Small intestine (tissue), 7 donors: ENCODE results near the gene CEP170. TPM values are rescaled to one million over a fixed set of nuclear protein-coding genes. Genes with fewer than 3 reads are reported as not detected.
"Not testable (repeated sequence)": the region's sequence is repeated elsewhere in the genome, so short reads cannot be mapped to it uniquely, and the experiment has no call there.

Experiments used
- DNase-seq, 2 donors: peaks; one replicate each; pipeline versions ENCODE4 v3.0.0 to v3.0.0-alpha.2; 2013
- FAIRE-seq: peaks from 2 replicates; lab custom pipeline; 2012; peaks lifted over from hg19 to GRCh38; lab: Jason Lieb, UNC
- H3K27ac ChIP-seq, 3 donors: one replicate each; pipeline ENCODE4 v1.5.1; 2013; ENCODE audit warnings: low read length in 2 of 3, mild to moderate bottlenecking in 2 of 3, control low read depth in 1 of 3, inconsistent platforms in 1 of 3, low read depth in 1 of 3, moderate library complexity in 1 of 3
- H3K27me3 ChIP-seq, 3 donors: one replicate each; pipeline ENCODE4 v1.6.1; 2013; ENCODE audit warnings: low read length in 3 of 3, inconsistent platforms in 1 of 3; ENCODE audit not compliant: control insufficient read depth in 3 of 3, insufficient read depth in 3 of 3
- H3K36me3 ChIP-seq, 3 donors: one replicate each; pipeline ENCODE4 v1.6.1; 2013; ENCODE audit warnings: low read length in 3 of 3, inconsistent platforms in 1 of 3, low read depth in 1 of 3, mild to moderate bottlenecking in 1 of 3, moderate library complexity in 1 of 3; ENCODE audit not compliant: control insufficient read depth in 3 of 3, insufficient read depth in 2 of 3
- H3K4me1 ChIP-seq, 3 donors: one replicate each; pipeline ENCODE4 v1.6.1; 2013; ENCODE audit warnings: low read length in 2 of 3, inconsistent platforms in 1 of 3, low read depth in 1 of 3, mild to moderate bottlenecking in 1 of 3, moderate library complexity in 1 of 3; ENCODE audit not compliant: control insufficient read depth in 3 of 3, insufficient read depth in 2 of 3
- H3K4me3 ChIP-seq, 3 donors: one replicate each; pipeline ENCODE4 v1.5.1; 2013; ENCODE audit warnings: low read length in 3 of 3, control low read depth in 1 of 3, inconsistent platforms in 1 of 3, low read depth in 1 of 3, mild to moderate bottlenecking in 1 of 3, moderate library complexity in 1 of 3
- H3K9me3 ChIP-seq, 2 donors: one replicate each; pipeline ENCODE4 v1.6.1; 2013; ENCODE audit warnings: low read depth in 1 of 2, low read length in 1 of 2; ENCODE audit not compliant: control insufficient read depth in 2 of 2, insufficient read depth in 1 of 2
- WGBS, 3 donors: extraction: QIAGEN DNeasy Blood & Tissue Kit; methylation state at CpG; one replicate each; pipeline ENCODE4 v1.1.7; 2013; 5-methylcytosine and 5-hydroxymethylcytosine counted together
- polyA plus RNA-seq, 4 donors: library from polyadenylated mRNA; stranded (reverse) in 3 of 4; unstranded in 1 of 4; fragments of 200-250 nt in 3 of 4; fragments of 120-200 nt in 1 of 4; gene quantifications; one replicate each; pipeline versions ENCODE4 v1.2.1 to v1.2.3, GENCODE V29; 2013
- donor health status: healthy with polysubstance abuse.
- donor health status: control.
- donor health status: control.
- donor health status: Bipolar disorder and iron deficiency.
- donor health status: healthy.

The CEP170 gene
- polyA plus RNA-seq, 4 donors, result 1.1 to 12.9 (median 4.8) TPM

- H3K9me3 ChIP-seq, H3K27me3 ChIP-seq, DNase-seq, H3K4me3 ChIP-seq, H3K36me3 ChIP-seq, H3K27ac ChIP-seq, H3K4me1 ChIP-seq: not testable (repeated sequence)
- peak; percentile 51 for FAIRE-seq
- 88 to 93% (median 89%) methylated on average over 2 of the region's 2 CpGs for WGBS, 3 donors
Observed at GRCh38 chr1:243173758-243174369, 81.2 kb downstream of the CEP170 start.

GRCh38 chr1:243164911-243165310, 90.2 kb downstream of the CEP170 start:
- 75 to 90% (median 84%) methylated on average over 3 of the region's 4 CpGs for WGBS, 3 donors
- not testable (repeated sequence) for H3K36me3 ChIP-seq, H3K4me3 ChIP-seq, H3K4me1 ChIP-seq, DNase-seq, H3K27ac ChIP-seq, H3K27me3 ChIP-seq, H3K9me3 ChIP-seq
- peak; percentile 47 for FAIRE-seq

GRCh38 chr1:243150906-243151305, 104.2 kb downstream of the CEP170 start:
- FAIRE-seq, H3K9me3 ChIP-seq, H3K27me3 ChIP-seq, H3K36me3 ChIP-seq, H3K27ac ChIP-seq, DNase-seq, H3K4me1 ChIP-seq, H3K4me3 ChIP-seq: not testable (repeated sequence)
- 78 to 88% (median 82%) methylated on average over 7 of the region's 7 CpGs for WGBS, 3 donors

- WGBS, 3 donors, result 80 to 88% (median 80%) methylated on average over 4 of the region's 4 CpGs
- H3K27me3 ChIP-seq, H3K4me3 ChIP-seq, DNase-seq, H3K27ac ChIP-seq, H3K36me3 ChIP-seq, H3K4me1 ChIP-seq, H3K9me3 ChIP-seq, FAIRE-seq: not testable (repeated sequence)
Observed at GRCh38 chr1:243149120-243149519, 106.0 kb downstream of the CEP170 start.

- not testable (repeated sequence) for FAIRE-seq
Observed at GRCh38 chr1:243147351-243147750, 107.7 kb downstream of the CEP170 start.

GRCh38 chr1:243140498-243140897, 114.6 kb downstream of the CEP170 start:
- H3K36me3 ChIP-seq, H3K27me3 ChIP-seq, H3K9me3 ChIP-seq, H3K27ac ChIP-seq, H3K4me3 ChIP-seq, DNase-seq, H3K4me1 ChIP-seq, FAIRE-seq: not testable (repeated sequence)
- 54 to 80% (median 65%) methylated on average over 1 of the region's 1 CpG for WGBS, 3 donors

More at GRCh38 chr1:243147351-243147750, 107.7 kb downstream of the CEP170 start:
- not testable (repeated sequence) for H3K4me3 ChIP-seq, H3K9me3 ChIP-seq, DNase-seq, H3K27ac ChIP-seq, H3K27me3 ChIP-seq, H3K36me3 ChIP-seq, H3K4me1 ChIP-seq

- not testable (repeated sequence) for H3K9me3 ChIP-seq, H3K36me3 ChIP-seq, H3K4me3 ChIP-seq, H3K27ac ChIP-seq, H3K27me3 ChIP-seq, H3K4me1 ChIP-seq, DNase-seq, FAIRE-seq
- 63 to 82% (median 79%) methylated on average over 5 of the region's 5 CpGs for WGBS, 3 donors
Observed at GRCh38 chr1:243122876-243123409, 132.1 kb downstream of the CEP170 start.

- FAIRE-seq, H3K36me3 ChIP-seq, H3K27me3 ChIP-seq, H3K4me3 ChIP-seq, H3K27ac ChIP-seq, DNase-seq, H3K4me1 ChIP-seq, H3K9me3 ChIP-seq: not testable (repeated sequence)
- 71 to 80% (median 73%) methylated on average over 2 to 3 of the region's 5 CpGs for WGBS, 3 donors
Observed at GRCh38 chr1:243121939-243122338, 133.1 kb downstream of the CEP170 start.
